Esophagus squamous epithelium (tissue), 5 donors: ENCODE measurements around the gene CALML5. TPM values are rescaled to one million over a fixed set of nuclear protein-coding genes. Genes with fewer than 3 reads are reported as not detected.

Source experiments
- DNase-seq: peaks from one replicate; lab custom pipeline; 2025; lab: John Stamatoyannopoulos, UW
- H3K27ac ChIP-seq, 4 donors: fragments of 200-600 bp; sonication (generic); one replicate each; pipeline ENCODE4 v1.5.1; 2016 to 2019; ENCODE audit warnings: mild to moderate bottlenecking in 1 of 4
- H3K27me3 ChIP-seq, 4 donors: fragments of 200-600 bp; sonication (generic); 1 replicate in 3 of 4; 2 replicates in 1 of 4; pipeline versions ENCODE4 v1.5.1 to v1.6.0; 2017 to 2021; ENCODE audit warnings: antibody characterized with exemption in 1 of 4
- H3K36me3 ChIP-seq, 3 donors: fragments of 200-600 bp; sonication (generic); one replicate each; pipeline ENCODE4 v1.5.1; 2016 to 2019
- H3K4me1 ChIP-seq, 3 donors: fragments of 200-600 bp; sonication (generic); one replicate each; pipeline ENCODE4 v1.5.1; 2017 to 2019
- H3K4me3 ChIP-seq, 4 donors: fragments of 200-600 bp; sonication (generic); 1 replicate in 3 of 4; 2 replicates in 1 of 4; pipeline ENCODE4 v1.5.1; 2016 to 2019; ENCODE audit warnings: mild to moderate bottlenecking in 2 of 4, moderate library complexity in 1 of 4
- H3K9me3 ChIP-seq, 3 donors: fragments of 200-600 bp; sonication (generic); one replicate each; pipeline ENCODE4 v1.5.1; 2016 to 2019
- CTCF ChIP-seq, 6 experiments: fragments of 450-650 bp in 4 of 6; fragments of 200-600 bp in 2 of 6; sonication (generic) in 2 of 6; IDR thresholded peaks; one replicate each; pipeline ENCODE4 v1.5.1; 2016 to 2019; ENCODE audit warnings: antibody characterized with exemption in 6 of 6, mild to moderate bottlenecking in 4 of 6, moderate library complexity in 4 of 6
- POLR2A ChIP-seq, 4 donors: fragments of 450-650 bp; IDR thresholded peaks; one replicate each; pipeline ENCODE4 v1.6.1; 2017; ENCODE audit warnings: antibody characterized with exemption in 4 of 4, mild to moderate bottlenecking in 4 of 4, moderate library complexity in 3 of 4
- WGBS, 2 donors: methylation state at CpG; one replicate each; pipeline ENCODE4 v1.1.5; 2018; 5-methylcytosine and 5-hydroxymethylcytosine counted together
- intact Hi-C: fragments of 100-400 bp; cut with DNase I; formaldehyde crosslinking; loops from one replicate; pipeline ENCODE4 v1.15.0; 2022
- total RNA-seq, 4 donors: library from RNA; depleted of rRNA; stranded (reverse); fragments of >200 nt; gene quantifications; one replicate each; pipeline ENCODE4 v1.1.0, GENCODE V29; 2016
- donor health status: DM: yes; HTN: yes; CAD: no.

The CALML5 gene
- total RNA-seq, 4 donors from 2014 or later, result 14.5 to 148 (median 22.6) TPM

- Histone ChIP-seq H3K4me3 (no peak overlapping the region), H3K9me3 (no peaks in the 10 kb centered on the region), H3K27ac (peak overlapping the region in 3 of 4 donors; percentile 78 to 92 (median 83)), H3K36me3 (no peaks in the 10 kb centered on the region), H3K4me1 (peaks cover 29 to 99% (median 40%) of the 10 kb centered on the region in 3 donors), H3K27me3 (no peaks in the 10 kb centered on the region)
- intact Hi-C loops, result no loop called here
- 64 to 68% methylated on average over 9 of the region's 9 CpGs for WGBS, 2 donors
- TF ChIP-seq CTCF (IDR thresholded peaks at IDR 0.05), result no peak
- no peak for TF ChIP-seq POLR2A (IDR thresholded peaks at IDR 0.05)
- DNase-seq, result no peak
These were observed 9.9 kb upstream of the CALML5 start for GRCh38 chr10:5509236-5509635.

GRCh38 chr10:5508786-5509185, 9.4 kb upstream of the CALML5 start:
- no peaks in the 10 kb centered on the region for H3K27me3 ChIP-seq
- TF ChIP-seq POLR2A (IDR thresholded peaks at IDR 0.05) (no peak), CTCF (IDR thresholded peaks at IDR 0.05) (no peak)
- H3K27ac ChIP-seq, result peak overlapping the region in 3 of 4 donors; percentile 78 to 92 (median 83)
- H3K4me3 ChIP-seq, result no peak overlapping the region
- no peak for DNase-seq
- peaks cover 32 to 99% (median 45%) of the 10 kb centered on the region in 3 donors for H3K4me1 ChIP-seq
- H3K9me3 ChIP-seq, result no peaks in the 10 kb centered on the region
- WGBS, 2 donors, result 79 to 84% methylated on average over 6 of the region's 6 CpGs
- intact Hi-C loops, result no loop called here
- no peaks in the 10 kb centered on the region for H3K36me3 ChIP-seq

GRCh38 chr10:5508161-5508604, 8.8 kb upstream of the CALML5 start:
- Histone ChIP-seq H3K4me1 (peaks cover 31 to 99% (median 47%) of the 10 kb centered on the region in 3 donors), H3K4me3 (no peak overlapping the region), H3K9me3 (no peaks in the 10 kb centered on the region), H3K36me3 (no peaks in the 10 kb centered on the region), H3K27me3 (no peaks in the 10 kb centered on the region), H3K27ac (peak overlapping the region; percentile 59 to 92 (median 80))
- TF ChIP-seq CTCF (IDR thresholded peaks at IDR 0.05) (no peak), POLR2A (IDR thresholded peaks at IDR 0.05) (no peak)
- no peak for DNase-seq
- intact Hi-C loops, result no loop called here
- WGBS, 2 donors, result 91 to 93% methylated on average over 13 to 17 of the region's 18 CpGs

- no peak overlapping the region for H3K4me3 ChIP-seq
- TF ChIP-seq CTCF (IDR thresholded peaks at IDR 0.05), result no peak
- no peak for TF ChIP-seq POLR2A (IDR thresholded peaks at IDR 0.05)
- H3K27me3 ChIP-seq, result no peaks in the 10 kb centered on the region
- 44 to 78% methylated on average over 2 to 8 of the region's 14 CpGs for WGBS, 2 donors
- peak overlapping the region; percentile 59 to 92 (median 80) for H3K27ac ChIP-seq
- peaks cover 36 to 99% (median 51%) of the 10 kb centered on the region in 3 donors for H3K4me1 ChIP-seq
- no peak for DNase-seq
- no peaks in the 10 kb centered on the region for H3K36me3 ChIP-seq
- no peaks in the 10 kb centered on the region for H3K9me3 ChIP-seq
- intact Hi-C loops, result no loop called here
These were observed 8.3 kb upstream of the CALML5 start for GRCh38 chr10:5507649-5508131.

- Histone ChIP-seq H3K27ac (peak overlapping the region; percentile 59 to 92 (median 80)), H3K36me3 (no peaks in the 10 kb centered on the region), H3K4me1 (peaks cover 39 to 100% (median 58%) of the 10 kb centered on the region in 3 donors), H3K9me3 (no peaks in the 10 kb centered on the region), H3K27me3 (no peaks in the 10 kb centered on the region), H3K4me3 (no peak overlapping the region)
- TF ChIP-seq CTCF (IDR thresholded peaks at IDR 0.05) (peak in 2 of 6 experiments; percentile 6 to 8), POLR2A (IDR thresholded peaks at IDR 0.05) (no peak)
- intact Hi-C loops, result no loop called here
- 55 to 64% methylated on average over 5 to 8 of the region's 19 CpGs for WGBS, 2 donors
- no peak for DNase-seq
These were observed 7.6 kb upstream of the CALML5 start for GRCh38 chr10:5506751-5507648.
